SK-N-SH (cell line): ENCODE data around the gene GARNL3. TPM values are rescaled to one million over a fixed set of nuclear protein-coding genes. Genes with fewer than 3 reads are reported as not detected.

ENCODE experiments used
- CTCF ChIA-PET: fragments of 300-600, 350-600 bp; formaldehyde crosslinking; extraction: SDS; loops from one replicate; lab custom pipeline; 2021; lab: Yijun Ruan, JAX
- POLR2A ChIA-PET: fragments of 350-600 bp; sonication (Branson Sonifier 250); formaldehyde crosslinking; extraction: SDS; loops from one replicate; lab custom pipeline; 2020; ENCODE audit warnings: antibody characterized with exemption, inconsistent platforms; lab: Yijun Ruan, JAX
- DNase-seq: peaks from one replicate; pipeline ENCODE4 v3.0.0; 2012
- H2AFZ ChIP-seq: fragments of 200-600 bp; sonication (generic); 2 replicates; pipeline ENCODE4 v1.8.1; 2016; ENCODE audit warnings: antibody characterized with exemption, mild to moderate bottlenecking, low read depth
- H3F3A ChIP-seq: fragments of 200-600 bp; sonication (generic); replicated peaks from 2 replicates; pipeline ENCODE3; 2016; ENCODE audit warnings: antibody characterized with exemption, mild to moderate bottlenecking; ENCODE audit not compliant: insufficient read depth
- H3K27ac ChIP-seq, 2 experiments: fragments of 200-500 bp in 1 of 2; fragments of 200-600 bp in 1 of 2; sonication (Bioruptor generic) in 1 of 2; sonication (generic), shearing (Covaris generic) in 1 of 2; 2 replicates each; pipeline versions ENCODE4 v1.5.1 to v1.6.1; 2014 to 2016; ENCODE audit warnings: low read depth in 2 of 2, inconsistent platforms in 1 of 2, low read length in 1 of 2, mild to moderate bottlenecking in 1 of 2, mixed read lengths in 1 of 2
- H3K27me3 ChIP-seq: fragments of 200-600 bp; sonication (generic), shearing (Covaris generic); 2 replicates; pipeline ENCODE4 v1.6.1; 2016; ENCODE audit warnings: mixed run types; ENCODE audit not compliant: insufficient read depth
- H3K36me3 ChIP-seq, 2 experiments: fragments of 200-500 bp in 1 of 2; fragments of 200-600 bp in 1 of 2; sonication (Bioruptor generic) in 1 of 2; sonication (generic) in 1 of 2; replicated peaks in 1 of 2; 2 replicates each; pipeline versions ENCODE3 to v1.5.1; 2014 to 2016; ENCODE audit warnings: low read length in 1 of 2, mild to moderate bottlenecking in 1 of 2; ENCODE audit not compliant: insufficient read depth in 2 of 2, control insufficient read depth in 1 of 2
- H3K4me1 ChIP-seq, 2 experiments: fragments of 200-500 bp in 1 of 2; fragments of 200-600 bp in 1 of 2; sonication (Bioruptor generic) in 1 of 2; sonication (generic), shearing (Covaris generic) in 1 of 2; 2 replicates each; pipeline versions ENCODE4 v1.5.1 to v1.6.1; 2014 to 2016; ENCODE audit warnings: low read depth in 1 of 2, low read length in 1 of 2, mixed run types in 1 of 2; ENCODE audit not compliant: insufficient read depth in 2 of 2, control insufficient read depth in 1 of 2
- H3K4me2 ChIP-seq: fragments of 200-600 bp; sonication (generic), shearing (Covaris generic); 2 replicates; pipeline ENCODE4 v1.6.1; 2017; ENCODE audit warnings: mixed run types
- H3K4me3 ChIP-seq, 2 experiments: fragments of 200-500 bp in 1 of 2; fragments of 200-600 bp in 1 of 2; sonication (Bioruptor generic) in 1 of 2; sonication (generic), shearing (Covaris generic) in 1 of 2; 2 replicates each; pipeline versions ENCODE4 v1.5.1 to v1.8.1; 2014 to 2016; ENCODE audit warnings: low read depth in 2 of 2, inconsistent platforms in 1 of 2, low read length in 1 of 2, mild to moderate bottlenecking in 1 of 2, mixed read lengths in 1 of 2, moderate library complexity in 1 of 2
- H3K79me2 ChIP-seq: fragments of 200-600 bp; sonication (generic); 2 replicates; pipeline ENCODE4 v1.8.1; 2017; ENCODE audit warnings: mild to moderate bottlenecking; ENCODE audit not compliant: insufficient read depth
- H3K9ac ChIP-seq: fragments of 200-600 bp; sonication (generic); 2 replicates; pipeline ENCODE4 v1.6.1; 2017; ENCODE audit warnings: mixed run types
- H3K9me2 ChIP-seq: fragments of 200-600 bp; sonication (generic); 2 replicates; pipeline ENCODE4 v1.6.1; 2017; ENCODE audit warnings: mixed run types
- H3K9me3 ChIP-seq: fragments of 200-600 bp; sonication (generic); 2 replicates; pipeline ENCODE4 v1.6.1; 2017; ENCODE audit warnings: mixed run types, mild to moderate bottlenecking, moderate library complexity
- H4K20me1 ChIP-seq: fragments of 200-600 bp; sonication (generic); 2 replicates; pipeline ENCODE4 v1.6.1; 2017; ENCODE audit warnings: mild to moderate bottlenecking, mixed run types; ENCODE audit not compliant: insufficient read depth
- EP300 ChIP-seq, 2 experiments: IDR thresholded peaks; 2 replicates each; pipeline versions ENCODE4 v1.4.0 to v1.6.1; 2012; ENCODE audit warnings: borderline replicate concordance in 1 of 2, low read depth in 1 of 2, low read length in 1 of 2
- EZH2phosphoT487 ChIP-seq: fragments of 200-600 bp; sonication (generic); IDR thresholded peaks from 2 replicates; pipeline ENCODE4 v1.6.1; 2017; ENCODE audit warnings: low read depth, mixed run types, mild to moderate bottlenecking, antibody characterized with exemption, moderate library complexity, borderline replicate concordance
- FOSL2 ChIP-seq: IDR thresholded peaks from 2 replicates; pipeline ENCODE4 v1.4.0; 2012; ENCODE audit warnings: low read depth, mild to moderate bottlenecking, moderate library complexity, borderline replicate concordance
- FOXJ3 ChIP-seq: sonication (generic); formaldehyde crosslinking; IDR thresholded peaks from 2 replicates; pipeline ENCODE4 v1.5.1; 2020; ENCODE audit warnings: mild to moderate bottlenecking, missing genetic modification reagents
- GABPA ChIP-seq: IDR thresholded peaks from 2 replicates; pipeline ENCODE4 v1.4.0; 2012; ENCODE audit warnings: low read depth, mild to moderate bottlenecking
- IRF3 ChIP-seq: fragments of 150-350 bp; IDR thresholded peaks from 2 replicates; pipeline ENCODE4 v1.6.1; 2016; ENCODE audit warnings: mild to moderate bottlenecking, low read depth, low read length
- JUND ChIP-seq: IDR thresholded peaks from 2 replicates; pipeline ENCODE4 v1.4.0; 2012
- MAX ChIP-seq: IDR thresholded peaks from 2 replicates; pipeline ENCODE4 v1.4.0; 2012; ENCODE audit warnings: low read depth
- MEF2A ChIP-seq: IDR thresholded peaks from 2 replicates; pipeline ENCODE4 v1.4.0; 2012; ENCODE audit warnings: low read depth, borderline replicate concordance
- MXI1 ChIP-seq: IDR thresholded peaks from 2 replicates; pipeline ENCODE4 v1.6.1; 2012; ENCODE audit warnings: mild to moderate bottlenecking, low read depth, low read length, improper control_type of control experiment
- NFIC ChIP-seq: IDR thresholded peaks from 2 replicates; pipeline ENCODE4 v1.4.0; 2012; ENCODE audit warnings: borderline replicate concordance
- NRF1 ChIP-seq: IDR thresholded peaks from 2 replicates; pipeline ENCODE4 v1.6.1; 2012; ENCODE audit warnings: low read depth, mild to moderate bottlenecking, low read length
- PBX3 ChIP-seq: IDR thresholded peaks from 2 replicates; pipeline ENCODE4; 2012
- RAD21 ChIP-seq: IDR thresholded peaks from 2 replicates; pipeline ENCODE4 v1.6.1; 2012; ENCODE audit warnings: mild to moderate bottlenecking, low read length
- RCOR1 ChIP-seq: fragments of 150-350 bp; IDR thresholded peaks from 2 replicates; pipeline ENCODE4 v1.6.1; 2017; ENCODE audit warnings: antibody characterized with exemption, low read length
- REST ChIP-seq: IDR thresholded peaks from 2 replicates; pipeline ENCODE4 v1.6.1; 2012; ENCODE audit warnings: mild to moderate bottlenecking, low read depth, low read length, moderate library complexity
- SIN3A ChIP-seq: IDR thresholded peaks from 2 replicates; pipeline ENCODE4 v1.6.1; 2012; ENCODE audit warnings: low read depth, mild to moderate bottlenecking, low read length, moderate library complexity, borderline replicate concordance
- TAF1 ChIP-seq: IDR thresholded peaks from 2 replicates; pipeline ENCODE4 v1.6.1; 2012; ENCODE audit warnings: low read depth, mild to moderate bottlenecking, low read length, moderate library complexity, borderline replicate concordance
- TEAD4 ChIP-seq: IDR thresholded peaks from 2 replicates; pipeline ENCODE4 v1.4.0; 2012; ENCODE audit warnings: mild to moderate bottlenecking, borderline replicate concordance; ENCODE audit not compliant: insufficient read depth
- USF2 ChIP-seq: fragments of 150-350 bp; IDR thresholded peaks from 2 replicates; pipeline ENCODE4 v1.6.1; 2017; ENCODE audit warnings: antibody characterized with exemption, low read length, low read depth, borderline replicate concordance
- YY1 ChIP-seq: IDR thresholded peaks from 2 replicates; pipeline ENCODE4 v1.4.0; 2012; ENCODE audit warnings: low read depth, mild to moderate bottlenecking
- ZBTB33 ChIP-seq: IDR thresholded peaks from 2 replicates; pipeline ENCODE4 v1.4.0; 2012; ENCODE audit warnings: low read depth, borderline replicate concordance
- WGBS: methylation state at CpG from one replicate; pipeline ENCODE4 v1.1.6; 2017; ENCODE audit warnings: low lambda C conversion rate; 5-methylcytosine and 5-hydroxymethylcytosine counted together
- polyA plus RNA-seq, 3 experiments: library from polyadenylated mRNA; depleted of rRNA; stranded (reverse); fragments of >200 nt; gene quantifications; 2 replicates each; pipeline ENCODE4 v1.2.3, GENCODE V29; 2012

GARNL3 gene
- polyA plus RNA-seq, 1 of the 3 experiments (the other 2 are of a cell fraction): 9.1 TPM

GRCh38 chr9:127423934-127424675 is 159.5 kb downstream of the GARNL3 start, which contains the start of gene ZNF79:
Gene ZNF79 (plus strand): TSS chr9:127424382. CDS start chr9:127424788, 406 bp downstream.
- H3K9me2 ChIP-seq: no peaks in the 10 kb centered on the region
- under 1% methylated on average over 36 of the region's 54 CpGs for WGBS
- POLR2A ChIA-PET: interaction anchor here (1.0 to 2.2 kb wide), 5 partner anchors 9 to 361 kb away, joined by 3 to 12 read pairs (median 4); partner anchors contain the start of genes CDK9 and SLC2A8
- peak within 1 kb of the TSS; percentile 91 for H3K4me2 ChIP-seq
- H4K20me1 ChIP-seq: peaks cover 10% of the 10 kb centered on the region; the same call in 1 of the 2 replicates
- H3K4me1 ChIP-seq: peaks cover 7 to 18% of the 10 kb centered on the region in 2 experiments; a peak in 3 of 4 replicates
- peak within 1 kb of the TSS; percentile 82 to 98 for H3K27ac ChIP-seq
- peak; percentile 95 for DNase-seq
- peaks cover 4% of the 10 kb centered on the region for H3F3A ChIP-seq
- H3K9ac ChIP-seq: peak within 1 kb of the TSS; percentile 72
- H3K79me2 ChIP-seq: peaks cover 67% of the 10 kb centered on the region
- peak within 1 kb of the TSS; percentile 93 for H2AFZ ChIP-seq
- H3K27me3 ChIP-seq: no peaks in the 10 kb centered on the region
- H3K36me3 ChIP-seq: peaks cover 9 to 12% of the 10 kb centered on the region in 2 experiments
- no peaks in the 10 kb centered on the region for H3K9me3 ChIP-seq
- CTCF ChIA-PET: interaction anchor here (0.9 to 1.7 kb wide), 3 partner anchors 13 to 209 kb away, joined by 3 to 5 read pairs (median 3); no protein-coding TSS in a partner anchor
- H3K4me3 ChIP-seq: peak within 1 kb of the TSS; percentile 90 to 97
- no peak for TF ChIP-seq FOSL2
- TF ChIP-seq GABPA: peak; percentile 82
- TF ChIP-seq SIN3A: peak; percentile 91
- TF ChIP-seq MXI1: peak; percentile 70; the same call in 1 of the 2 replicates
- TF ChIP-seq TEAD4: 0 out of 2 replicates have a peak, but pooled peaks have one; percentile 5
- TF ChIP-seq IRF3: no peak
- peak; percentile 63 for TF ChIP-seq NFIC
- peak; percentile 47 for TF ChIP-seq TAF1
- peak; percentile 80; the same call in 1 of the 2 replicates for TF ChIP-seq MAX
- no peak; the same call in 1 of the 2 replicates for TF ChIP-seq RAD21
- TF ChIP-seq MEF2A: no peak
- TF ChIP-seq ZBTB33: peak; percentile 87; the same call in 1 of the 2 replicates
- TF ChIP-seq REST: peak; percentile 84
- no peak for TF ChIP-seq JUND
- TF ChIP-seq PBX3: no peak
- no peak for TF ChIP-seq RCOR1
- TF ChIP-seq NRF1: peak; percentile 67; the same call in 1 of the 2 replicates
- no peak for TF ChIP-seq USF2
- no peak for TF ChIP-seq FOXJ3 (CRISPR knock-in tag)
- TF ChIP-seq EZH2phosphoT487: no peak
- no peak for TF ChIP-seq EP300 (IDR thresholded peaks at IDR 0.05; ENCODE audit: borderline replicate concordance in 1 of 2, low read depth in 1 of 2, low read length in 1 of 2)
- TF ChIP-seq YY1: peak; percentile 79; the same call in 1 of the 2 replicates
